CD4-positive, alpha-beta T cell (primary cell): ENCODE data around the gene RFNG. TPM values are rescaled to one million over a fixed set of nuclear protein-coding genes. Genes with fewer than 3 reads are reported as not detected.

Source experiments
- ATAC-seq: fragments of 200-7000 bp; cut with Tn5 transposase; one replicate; pipeline ENCODE4 v1.10.0; 2022; ENCODE audit warnings: mild to moderate bottlenecking; ENCODE audit not compliant: poor library complexity
- CTCF ChIA-PET: fragments of 350-600 bp; sonication (Branson Sonifier 250); formaldehyde crosslinking; loops from one replicate; lab custom pipeline; 2021; ENCODE audit warnings: antibody characterized with exemption, inconsistent platforms; lab: Charles Lee
- POLR2A ChIA-PET: fragments of 350-600 bp; sonication (Branson Sonifier 250); formaldehyde crosslinking; loops from one replicate; lab custom pipeline; 2021; ENCODE audit warnings: antibody characterized with exemption, inconsistent platforms; lab: Charles Lee
- DNase-seq, 14 experiments: peaks; one replicate each; pipeline ENCODE4 v3.0.0-alpha.2; 2013 to 2020; ENCODE audit warnings: mixed read lengths in 2 of 14
- H3K27ac ChIP-seq, 2 donors: one replicate each; pipeline versions ENCODE4 v1.5.1 to v1.7.0; 2013; ENCODE audit warnings: low read length in 2 of 2, low read depth in 1 of 2, mild to moderate bottlenecking in 1 of 2
- H3K27me3 ChIP-seq, 2 experiments: 1 replicate in 1 of 2; 2 replicates in 1 of 2; pipeline versions ENCODE4 v1.6.1 to v1.7.0; 2013; ENCODE audit warnings: low read length in 2 of 2, control low read depth in 1 of 2, mild to moderate bottlenecking in 1 of 2, moderate library complexity in 1 of 2; ENCODE audit not compliant: insufficient read depth in 2 of 2, control insufficient read depth in 1 of 2
- H3K36me3 ChIP-seq: one replicate; pipeline ENCODE4 v1.6.1; 2013; ENCODE audit warnings: low read length, control low read depth; ENCODE audit not compliant: insufficient read depth
- H3K4me1 ChIP-seq: one replicate; pipeline ENCODE4 v1.6.1; 2013; ENCODE audit warnings: low read length, control low read depth; ENCODE audit not compliant: insufficient read depth
- H3K4me3 ChIP-seq: one replicate; pipeline ENCODE4 v1.5.1; 2013; ENCODE audit warnings: mild to moderate bottlenecking, low read length, moderate library complexity
- H3K9me3 ChIP-seq, 2 experiments: 1 replicate in 1 of 2; 2 replicates in 1 of 2; pipeline versions ENCODE4 v1.6.1 to v1.7.0; 2013; ENCODE audit warnings: low read length in 2 of 2, mild to moderate bottlenecking in 2 of 2, control low read depth in 1 of 2, moderate library complexity in 1 of 2; ENCODE audit not compliant: control insufficient read depth in 1 of 2, insufficient read depth in 1 of 2
- H3K27ac Mint-ChIP-seq: one replicate; pipeline ENCODE4 v1.8.0; 2020; ENCODE audit warnings: mixed read lengths
- H3K27me3 Mint-ChIP-seq: one replicate; pipeline ENCODE4 v1.8.0; 2021; ENCODE audit warnings: mixed read lengths
- H3K36me3 Mint-ChIP-seq: one replicate; pipeline ENCODE4 v1.8.0; 2021; ENCODE audit warnings: low read depth, mixed read lengths
- H3K4me1 Mint-ChIP-seq: one replicate; pipeline ENCODE4 v1.8.0; 2021; ENCODE audit warnings: low read depth, mixed read lengths
- H3K4me3 Mint-ChIP-seq: one replicate; pipeline ENCODE4 v1.8.0; 2020; ENCODE audit warnings: mild to moderate bottlenecking, mixed read lengths
- H3K9me3 Mint-ChIP-seq: one replicate; pipeline ENCODE4 v1.8.0; 2020; ENCODE audit warnings: mixed read lengths
- intact Hi-C, 2 experiments: fragments of 100-400 bp; cut with DNase I in 1 of 2; cut with micrococcal nuclease in 1 of 2; formaldehyde crosslinking; loops; one replicate each; pipeline versions ENCODE4 v1.15.1 to v1.9.0; 2023 to 2025; cut with DNase I, micrococcal nuclease
- total RNA-seq, 174 experiments: library from RNA in 2 of 174; stranded (reverse) in 2 of 174; gene quantifications; one replicate each; pipeline ENCODE4 v1.2.3 and lab custom pipeline; 2021 to 2026
- TF ChIP-seq, protein P1 (sequence below): fragments of 200-600 bp; IDR thresholded peaks from one replicate; pipeline ENCODE4 v1.8.0; 2022; ENCODE audit warnings: antibody characterized with exemption, mild to moderate bottlenecking

Gene RFNG
- total RNA-seq, 2 experiments from 2014 or later: 28.1 to 31.2 TPM

DNA sequence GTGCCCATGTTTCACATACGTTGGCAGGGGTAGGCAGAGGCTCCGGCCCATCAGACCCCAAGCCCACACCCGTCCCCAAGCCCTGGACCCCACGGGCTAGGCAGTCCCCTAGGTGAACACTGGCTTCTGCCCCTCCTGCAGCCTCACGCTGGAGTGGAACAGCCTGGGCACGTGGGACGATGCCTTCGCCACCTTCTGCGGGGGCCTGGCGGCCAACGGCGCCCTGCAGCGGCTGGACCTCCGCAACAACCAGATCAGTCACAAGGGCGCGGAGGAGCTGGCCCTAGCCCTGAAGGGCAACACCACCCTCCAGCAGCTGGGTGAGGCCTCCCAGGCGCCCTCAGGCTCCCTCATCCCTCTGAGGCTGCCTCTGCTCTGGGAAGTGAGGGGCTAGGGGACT is 26.8 kb downstream of the RFNG start:
- no peak for DNase-seq
- peaks cover 25% of the 10 kb centered on the region for H3K4me1 Mint-ChIP-seq
- Histone ChIP-seq H3K4me1 (peaks cover 52% of the 10 kb centered on the region), H3K4me3 (no peak overlapping the region), H3K36me3 (no peaks in the 10 kb centered on the region), H3K27ac (no peak overlapping the region), H3K9me3 (no peaks in the 10 kb centered on the region), H3K27me3 (no peaks in the 10 kb centered on the region)
- ChIA-PET POLR2A (interaction anchor here (3.4 kb wide), 1 partner anchor 13 kb away, joined by 27 read pairs; the partner anchor contains the start of gene DCXR), CTCF (no interaction called here)
- TF ChIP-seq, protein P1, sequence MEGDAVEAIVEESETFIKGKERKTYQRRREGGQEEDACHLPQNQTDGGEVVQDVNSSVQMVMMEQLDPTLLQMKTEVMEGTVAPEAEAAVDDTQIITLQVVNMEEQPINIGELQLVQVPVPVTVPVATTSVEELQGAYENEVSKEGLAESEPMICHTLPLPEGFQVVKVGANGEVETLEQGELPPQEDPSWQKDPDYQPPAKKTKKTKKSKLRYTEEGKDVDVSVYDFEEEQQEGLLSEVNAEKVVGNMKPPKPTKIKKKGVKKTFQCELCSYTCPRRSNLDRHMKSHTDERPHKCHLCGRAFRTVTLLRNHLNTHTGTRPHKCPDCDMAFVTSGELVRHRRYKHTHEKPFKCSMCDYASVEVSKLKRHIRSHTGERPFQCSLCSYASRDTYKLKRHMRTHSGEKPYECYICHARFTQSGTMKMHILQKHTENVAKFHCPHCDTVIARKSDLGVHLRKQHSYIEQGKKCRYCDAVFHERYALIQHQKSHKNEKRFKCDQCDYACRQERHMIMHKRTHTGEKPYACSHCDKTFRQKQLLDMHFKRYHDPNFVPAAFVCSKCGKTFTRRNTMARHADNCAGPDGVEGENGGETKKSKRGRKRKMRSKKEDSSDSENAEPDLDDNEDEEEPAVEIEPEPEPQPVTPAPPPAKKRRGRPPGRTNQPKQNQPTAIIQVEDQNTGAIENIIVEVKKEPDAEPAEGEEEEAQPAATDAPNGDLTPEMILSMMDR: no peak
- intact Hi-C loops: loop anchor here (5.0 kb wide), 1 partner anchor 153 kb away; the partner anchor contains the start of gene ARHGDIA (in 2 of the 2)
- peaks cover 5% of the 10 kb centered on the region for H3K36me3 Mint-ChIP-seq
- no peak overlapping the region for H3K27ac Mint-ChIP-seq
- no peak for ATAC-seq
- no peaks in the 10 kb centered on the region for H3K9me3 Mint-ChIP-seq
- H3K27me3 Mint-ChIP-seq: no peaks in the 10 kb centered on the region
- H3K4me3 Mint-ChIP-seq: peak overlapping the region; percentile 11

DNA sequence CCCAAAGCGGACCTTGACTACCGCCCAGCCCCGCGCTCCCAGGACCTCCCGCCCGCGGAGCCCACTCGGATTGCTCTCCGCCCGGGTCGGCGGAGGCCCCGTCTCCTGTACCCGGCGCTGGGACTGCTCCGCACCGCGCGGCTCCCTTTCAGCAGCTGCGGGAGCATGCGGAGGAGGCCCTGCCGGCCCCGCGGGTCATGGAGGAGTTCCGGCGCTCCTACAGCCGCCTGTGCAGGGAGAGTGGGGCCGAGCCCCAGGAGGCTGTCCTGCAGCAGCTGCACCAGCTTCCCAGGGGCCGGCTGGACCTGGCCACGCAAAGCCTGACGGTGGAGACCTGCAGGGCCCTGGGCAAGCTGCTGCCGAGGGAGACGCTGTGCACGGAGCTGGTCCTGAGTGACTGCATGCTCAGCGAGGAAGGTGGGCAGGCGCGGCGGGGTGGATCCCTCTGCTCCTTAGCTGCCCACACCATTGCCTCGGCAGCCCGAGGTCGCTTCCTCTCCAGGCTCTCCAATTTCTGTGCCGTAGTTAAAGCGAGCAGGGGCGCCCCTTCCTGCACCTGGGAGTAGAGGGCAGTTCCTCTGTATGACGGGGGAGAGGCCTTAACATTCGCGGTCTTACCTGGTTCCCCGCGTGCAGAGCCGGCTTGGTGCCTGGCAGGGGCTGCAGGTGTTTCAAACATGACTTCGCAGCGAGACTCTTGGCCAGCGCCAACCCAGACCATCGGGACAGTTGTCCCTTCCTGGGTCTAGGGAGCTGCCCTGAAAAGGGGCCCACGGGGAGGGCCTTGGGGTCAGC is 28.0 kb downstream of the RFNG start:
- Mint-ChIP-seq H3K4me3 (peak overlapping the region; percentile 83), H3K27ac (peak overlapping the region; percentile 69), H3K27me3 (no peaks in the 10 kb centered on the region), H3K4me1 (peaks cover 21% of the 10 kb centered on the region), H3K9me3 (no peaks in the 10 kb centered on the region), H3K36me3 (peaks cover 5% of the 10 kb centered on the region)
- Histone ChIP-seq H3K27me3 (no peaks in the 10 kb centered on the region), H3K4me1 (peaks cover 47% of the 10 kb centered on the region), H3K4me3 (peak overlapping the region; percentile 71), H3K27ac (no peak overlapping the region), H3K36me3 (peaks cover 5% of the 10 kb centered on the region), H3K9me3 (no peaks in the 10 kb centered on the region)
- ATAC-seq (no peak), DNase-seq (peak in 2 of 14 experiments; percentile 7 to 24)
- TF ChIP-seq, protein P1: no peak
- CTCF ChIA-PET: interaction anchor here (1.3 to 6.2 kb wide), 2 partner anchors 14 to 64 kb away, joined by 8 to 174 read pairs; partner anchors contain the start of genes DCXR and NOTUM
- POLR2A ChIA-PET: interaction anchor here (0.7 to 5.0 kb wide), 16 partner anchors 8 to 340 kb away, joined by 3 to 51 read pairs (median 4); partner anchors contain the start of genes ARL16, ASPSCR1, DCXR and HGS
- intact Hi-C loops: loop anchor here (1.0 to 5.0 kb wide), 3 partner anchors 14 to 151 kb away; partner anchors contain the start of genes ARHGDIA (in 2 of the 2), DCXR (in 1 of the 2) and FASN (in 1 of the 2)

DNA sequence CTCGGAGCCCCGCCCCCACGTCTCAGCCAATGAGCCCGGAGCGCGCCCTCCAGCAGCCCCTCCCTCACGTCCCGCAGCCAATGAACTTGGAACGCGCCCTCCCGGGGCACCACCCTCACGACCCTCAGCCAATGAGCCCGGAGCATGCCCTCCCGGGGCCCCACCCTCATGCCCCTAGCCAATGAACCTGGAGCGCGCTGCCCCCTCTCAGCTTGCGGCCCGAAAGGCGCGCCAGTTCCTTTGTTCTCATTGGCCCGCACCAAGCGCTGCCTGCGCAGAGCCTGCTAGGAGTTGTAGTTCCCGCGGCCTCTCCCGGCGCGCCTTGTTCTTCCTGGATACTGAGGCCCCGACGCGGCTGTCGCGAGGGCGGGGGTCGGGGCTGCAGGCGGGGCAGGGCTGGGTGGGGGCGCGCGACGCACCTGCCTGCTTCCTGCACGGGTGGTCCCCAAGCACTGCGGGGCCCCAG is 28.6 kb downstream of the RFNG start, which contains the start of gene LRRC45:
LRRC45 (plus strand) TSS at position 325 of the 466 bp plus-strand sequence. CDS start 339 bp downstream, outside the sequence.
- peak within 1 kb of the TSS; percentile 71 for H3K4me3 ChIP-seq
- peak within 1 kb of the TSS in 1 of 2 donors; percentile 46 for H3K27ac ChIP-seq
- TF ChIP-seq, protein P1: no peak
- intact Hi-C loops: loop anchor here (1.0 to 5.0 kb wide), 4 partner anchors 14 to 151 kb away; partner anchors contain the start of genes ARHGDIA (in 2 of the 2), ASPSCR1 (in 1 of the 2), DCXR (in 1 of the 2) and FASN (in 1 of the 2)
- ChIA-PET CTCF (interaction anchor here (0.6 to 6.2 kb wide), 4 partner anchors 14 to 145 kb away, joined by 4 to 174 read pairs (median 6); partner anchors contain the start of genes DCXR, MAFG and NOTUM), POLR2A (interaction anchor here (0.7 to 5.0 kb wide), 16 partner anchors 9 to 339 kb away, joined by 3 to 51 read pairs (median 4); partner anchors contain the start of genes ARL16, ASPSCR1, DCXR and HGS)
- peak within 1 kb of the TSS; percentile 92 for H3K4me3 Mint-ChIP-seq
- no peaks in the 10 kb centered on the region for H3K9me3 ChIP-seq
- H3K27ac Mint-ChIP-seq: peak within 1 kb of the TSS; percentile 69
- no peaks in the 10 kb centered on the region for H3K27me3 ChIP-seq
- peaks cover 47% of the 10 kb centered on the region for H3K4me1 ChIP-seq
- DNase-seq (peak; percentile 99 to 100 (median 100)), ATAC-seq (peak; percentile 94)
- H3K9me3 Mint-ChIP-seq: no peaks in the 10 kb centered on the region
- H3K4me1 Mint-ChIP-seq: peaks cover 21% of the 10 kb centered on the region
- H3K36me3 Mint-ChIP-seq: peaks cover 5% of the 10 kb centered on the region
- H3K36me3 ChIP-seq: peaks cover 11% of the 10 kb centered on the region
- H3K27me3 Mint-ChIP-seq: no peaks in the 10 kb centered on the region
